Measurements from ENCODE around the gene OXTR. TPM values are rescaled to one million over a fixed set of nuclear protein-coding genes. Genes with fewer than 3 reads are reported as not detected.

Gene OXTR
- total RNA-seq, 4 donors from 2014 or later = 0.42 to 3.6 (median 1.6) TPM

DNA sequence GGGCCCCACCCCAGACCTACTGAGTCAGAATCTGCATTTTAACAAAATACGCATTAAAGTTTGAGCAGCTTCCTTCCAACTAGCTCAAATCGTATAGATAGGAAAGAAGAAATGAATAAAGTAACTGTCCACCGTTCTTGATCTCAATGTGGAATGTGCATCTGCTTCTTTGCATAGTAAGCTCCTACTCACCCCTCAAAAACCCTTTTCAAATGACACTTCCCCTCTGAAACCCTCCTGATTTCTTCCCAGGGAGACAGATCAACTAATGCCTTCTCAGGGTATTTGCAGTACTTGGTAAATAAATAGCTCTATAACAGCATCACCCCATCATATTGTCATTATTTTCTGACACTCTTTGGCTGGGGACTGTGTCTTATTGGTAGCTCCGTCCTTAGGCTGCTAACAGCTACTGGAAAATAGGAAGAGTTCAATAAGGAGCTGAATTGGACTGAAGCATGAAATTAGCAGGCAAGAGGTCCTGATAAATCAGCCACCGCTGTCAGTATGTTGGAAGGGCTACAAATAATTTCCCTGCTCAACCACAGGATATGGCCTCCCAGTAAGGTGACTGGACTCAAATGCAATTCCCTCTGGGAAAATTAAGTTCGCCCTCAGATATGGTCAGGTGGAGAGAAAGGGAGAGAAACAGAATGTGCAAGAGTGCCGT, 10.2 kb downstream of the OXTR start:
- WGBS = 92% methylated on average over 7 of the region's 7 CpGs
- H3K36me3 ChIP-seq = no peaks in the 10 kb centered on the region
- intact Hi-C loops (cut with DNase I) = no loop called here
- no peak overlapping the region for H3K4me3 ChIP-seq
- H3K27ac ChIP-seq (replicated peaks in 1 of 4) = no peak overlapping the region
- no peaks in the 10 kb centered on the region for H3K9me3 ChIP-seq
- H3K27me3 ChIP-seq = no peaks in the 10 kb centered on the region
- no peaks in the 10 kb centered on the region for H3K4me1 ChIP-seq
- DNase-seq (ENCODE audit: extremely low spot score) = no peak
- TF ChIP-seq, protein P1, sequence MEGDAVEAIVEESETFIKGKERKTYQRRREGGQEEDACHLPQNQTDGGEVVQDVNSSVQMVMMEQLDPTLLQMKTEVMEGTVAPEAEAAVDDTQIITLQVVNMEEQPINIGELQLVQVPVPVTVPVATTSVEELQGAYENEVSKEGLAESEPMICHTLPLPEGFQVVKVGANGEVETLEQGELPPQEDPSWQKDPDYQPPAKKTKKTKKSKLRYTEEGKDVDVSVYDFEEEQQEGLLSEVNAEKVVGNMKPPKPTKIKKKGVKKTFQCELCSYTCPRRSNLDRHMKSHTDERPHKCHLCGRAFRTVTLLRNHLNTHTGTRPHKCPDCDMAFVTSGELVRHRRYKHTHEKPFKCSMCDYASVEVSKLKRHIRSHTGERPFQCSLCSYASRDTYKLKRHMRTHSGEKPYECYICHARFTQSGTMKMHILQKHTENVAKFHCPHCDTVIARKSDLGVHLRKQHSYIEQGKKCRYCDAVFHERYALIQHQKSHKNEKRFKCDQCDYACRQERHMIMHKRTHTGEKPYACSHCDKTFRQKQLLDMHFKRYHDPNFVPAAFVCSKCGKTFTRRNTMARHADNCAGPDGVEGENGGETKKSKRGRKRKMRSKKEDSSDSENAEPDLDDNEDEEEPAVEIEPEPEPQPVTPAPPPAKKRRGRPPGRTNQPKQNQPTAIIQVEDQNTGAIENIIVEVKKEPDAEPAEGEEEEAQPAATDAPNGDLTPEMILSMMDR (IDR thresholded peaks at IDR 0.05) = no peak
- TF ChIP-seq POLR2AphosphoS5 (IDR thresholded peaks at IDR 0.05) (no peak), EP300 (IDR thresholded peaks at IDR 0.05) (no peak), POLR2A (IDR thresholded peaks at IDR 0.05; ENCODE audit: low read depth) (no peak)

DNA sequence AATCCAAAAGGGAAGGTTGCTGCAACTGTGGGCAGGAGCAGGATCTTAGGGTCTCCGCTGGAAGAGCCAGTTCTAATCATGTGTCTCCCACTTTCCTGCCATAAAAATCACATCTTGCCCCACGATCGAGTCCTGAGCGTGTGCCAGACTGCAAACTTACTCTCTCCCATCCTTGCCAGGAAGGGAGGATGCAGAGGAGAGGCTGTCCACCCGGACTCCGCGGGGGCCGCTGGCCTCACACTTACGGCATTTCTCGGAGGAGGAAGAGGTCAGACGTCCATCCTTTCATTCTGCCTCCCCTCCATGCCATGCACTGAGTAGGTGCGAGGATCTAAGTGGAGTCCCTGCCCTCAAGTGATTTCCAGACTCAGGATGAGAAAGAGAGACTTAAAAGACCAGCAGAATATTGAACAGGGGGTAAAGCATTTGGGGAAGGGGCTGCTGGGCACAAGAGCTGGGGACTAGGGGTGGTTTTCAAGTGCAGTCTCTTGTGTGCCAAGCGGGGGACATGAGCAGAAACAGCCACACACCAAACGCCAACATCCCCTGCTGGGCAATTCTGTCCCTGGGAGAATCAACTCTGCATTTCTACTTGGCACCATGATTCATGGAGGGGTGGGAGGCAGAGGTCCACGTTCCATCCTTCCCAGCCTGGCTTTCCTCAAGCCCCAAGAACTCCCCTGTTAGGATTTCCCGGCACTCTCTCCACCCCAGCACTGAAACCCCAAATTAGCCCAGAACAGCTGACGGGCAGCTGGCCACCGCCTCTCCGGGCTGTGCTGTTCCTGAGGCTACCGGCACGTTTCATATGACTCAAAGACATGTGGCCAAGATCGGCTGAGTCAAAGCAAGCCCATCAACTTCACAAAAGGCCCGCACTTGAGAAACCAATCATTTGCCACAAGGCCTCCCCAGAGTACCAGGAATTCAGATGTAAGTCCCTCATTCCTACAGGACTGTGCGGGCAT, 11.6 kb downstream of the OXTR start:
- H3K9me3 ChIP-seq = no peaks in the 10 kb centered on the region
- TF ChIP-seq POLR2AphosphoS5 (IDR thresholded peaks at IDR 0.05) (no peak), EP300 (IDR thresholded peaks at IDR 0.05) (no peak)
- no peaks in the 10 kb centered on the region for H3K4me1 ChIP-seq
- H3K27me3 ChIP-seq = no peaks in the 10 kb centered on the region
- no peak for DNase-seq (ENCODE audit: extremely low spot score)
- no peaks in the 10 kb centered on the region for H3K36me3 ChIP-seq
- 80% methylated on average over 21 of the region's 24 CpGs for WGBS
- H3K4me3 ChIP-seq = no peak overlapping the region
- H3K27ac ChIP-seq (replicated peaks in 1 of 4) = no peak overlapping the region
- intact Hi-C loops (cut with DNase I) = no loop called here

DNA sequence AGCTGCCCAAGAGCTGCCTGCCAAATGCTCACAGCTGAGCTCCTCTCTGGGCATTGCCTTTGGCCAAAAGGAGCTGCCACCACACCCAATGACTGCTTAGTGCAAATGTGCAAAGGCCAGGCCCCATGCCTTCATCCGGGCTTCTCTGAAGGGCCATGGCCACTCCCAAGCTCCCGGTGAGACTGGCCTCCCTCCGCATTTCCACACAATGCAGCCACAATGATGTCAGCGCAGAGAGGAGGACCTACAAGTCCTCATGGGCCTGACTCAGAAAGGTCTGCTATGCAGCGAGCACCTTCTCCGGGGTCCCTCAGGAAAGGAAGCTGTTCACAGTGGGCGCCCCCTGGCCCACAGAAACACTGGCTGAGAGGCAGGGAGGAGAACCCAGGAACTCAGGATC, 12.7 kb downstream of the OXTR start:
- Histone ChIP-seq H3K4me3 (no peak overlapping the region), H3K4me1 (no peaks in the 10 kb centered on the region), H3K9me3 (no peaks in the 10 kb centered on the region), H3K36me3 (no peaks in the 10 kb centered on the region), H3K27ac (replicated peaks in 1 of 4) (no peak overlapping the region), H3K27me3 (no peaks in the 10 kb centered on the region)
- 100% methylated on average over 3 of the region's 7 CpGs for WGBS
- intact Hi-C loops (cut with DNase I) = no loop called here
- no peak for DNase-seq (ENCODE audit: extremely low spot score)
- TF ChIP-seq POLR2AphosphoS5 (IDR thresholded peaks at IDR 0.05) = no peak
- TF ChIP-seq, protein P1 (IDR thresholded peaks at IDR 0.05) = no peak

DNA sequence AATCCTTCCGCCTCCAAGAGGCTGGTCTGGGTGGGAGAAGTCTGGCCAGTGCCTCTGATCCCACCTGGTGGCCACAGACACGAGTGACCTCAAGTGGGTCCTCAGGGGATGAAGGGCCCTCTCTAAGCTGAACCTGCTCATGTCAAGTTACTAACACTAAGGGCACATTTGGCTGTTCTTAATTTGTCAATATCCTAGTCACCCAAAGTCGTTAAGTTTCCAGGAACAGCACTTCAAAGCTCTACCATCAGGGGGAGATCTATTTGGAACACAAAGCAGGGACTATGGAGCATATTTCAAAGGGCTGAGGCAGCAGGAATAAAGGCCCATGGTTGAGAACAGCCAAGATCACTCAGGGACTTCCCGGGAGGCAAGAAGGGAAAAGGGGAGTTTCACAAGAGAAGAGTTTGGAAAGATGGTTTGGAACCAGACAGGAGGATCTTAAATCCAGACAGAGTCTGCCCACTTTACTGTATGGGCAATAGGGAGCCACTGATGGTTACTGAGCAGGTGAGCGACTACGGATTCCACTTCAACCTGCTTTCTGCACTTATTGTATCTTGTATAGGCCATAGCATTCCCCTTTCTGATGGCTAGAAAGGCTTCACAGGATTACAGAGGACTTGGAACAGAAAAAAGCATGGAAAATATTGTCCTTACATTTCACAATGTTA, 13.7 kb downstream of the OXTR start:
- 74% methylated on average over 6 of the region's 6 CpGs for WGBS
- H3K27me3 ChIP-seq = no peaks in the 10 kb centered on the region
- intact Hi-C loops (cut with DNase I) = no loop called here
- no peaks in the 10 kb centered on the region for H3K36me3 ChIP-seq
- DNase-seq (ENCODE audit: extremely low spot score) = no peak
- H3K27ac ChIP-seq (replicated peaks in 1 of 4) = no peak overlapping the region
- H3K4me3 ChIP-seq = no peak overlapping the region
- TF ChIP-seq POLR2A (IDR thresholded peaks at IDR 0.05; ENCODE audit: low read depth) = no peak
- TF ChIP-seq, protein P1 (IDR thresholded peaks at IDR 0.05) = no peak
- no peak for TF ChIP-seq POLR2AphosphoS5 (IDR thresholded peaks at IDR 0.05)
- no peak for TF ChIP-seq EP300 (IDR thresholded peaks at IDR 0.05)
- H3K4me1 ChIP-seq = no peaks in the 10 kb centered on the region
- H3K9me3 ChIP-seq = no peaks in the 10 kb centered on the region

DNA sequence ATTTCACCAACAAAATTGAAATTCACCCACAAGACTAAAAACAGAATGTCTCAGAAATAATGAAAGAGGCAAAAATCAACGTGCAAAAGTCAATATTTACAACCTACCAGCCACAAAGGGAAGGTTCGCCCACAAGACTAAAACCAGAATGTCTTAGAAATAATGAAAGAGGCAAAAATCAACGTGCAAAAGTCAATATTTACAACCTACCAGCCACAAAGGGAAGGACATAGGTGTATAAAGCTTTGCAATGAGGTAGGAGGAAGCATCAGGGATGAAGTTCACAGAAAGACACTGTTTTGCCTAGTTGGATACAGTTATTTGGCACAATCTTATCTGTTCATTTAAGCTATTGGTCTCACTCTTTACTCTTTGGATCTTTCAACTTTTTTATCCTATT, 14.3 kb downstream of the OXTR start:
- H3K27me3 ChIP-seq = no peaks in the 10 kb centered on the region
- intact Hi-C loops (cut with DNase I) = no loop called here
- 64% methylated on average over 3 of the region's 3 CpGs for WGBS

More for the DNA sequence above, 14.3 kb downstream of the OXTR start:
- TF ChIP-seq, protein P1 (IDR thresholded peaks at IDR 0.05) = no peak
- no peak for TF ChIP-seq EP300 (IDR thresholded peaks at IDR 0.05)
- no peak overlapping the region for H3K27ac ChIP-seq (replicated peaks in 1 of 4)
- no peaks in the 10 kb centered on the region for H3K36me3 ChIP-seq
- no peaks in the 10 kb centered on the region for H3K4me1 ChIP-seq
- no peak for DNase-seq (ENCODE audit: extremely low spot score)
- H3K4me3 ChIP-seq = no peak overlapping the region
- H3K9me3 ChIP-seq = no peaks in the 10 kb centered on the region

Data from esophagus muscularis mucosa (tissue), 4 donors.